HG02623 (cell line): ENCODE results near the gene CA10.

Experiments used
- ATAC-seq: cut with Tn5 transposase; IDR thresholded peaks from one replicate; pipeline ENCODE4 v1.9.1; 2021; ENCODE audit warnings: moderate library complexity; ENCODE audit not compliant: unreplicated experiment

The CA10 gene

GRCh38 chr17:52158450-52159042 lies at the start of gene CA10:
TSS of gene CA10 (minus strand) at chr17:52158714.
- ATAC-seq: no peak

GRCh38 chr17:52207796-52208195 lies 49.3 kb upstream of the CA10 start:
- ATAC-seq: no peak

GRCh38 chr17:52202520-52203080 lies 44.1 kb upstream of the CA10 start:
- no peak for ATAC-seq

- no peak for ATAC-seq
Measured at GRCh38 chr17:52201767-52202519, 43.4 kb upstream of the CA10 start.

GRCh38 chr17:52191491-52191890 lies 33.0 kb upstream of the CA10 start:
- no peak for ATAC-seq

- ATAC-seq: no peak
Measured at GRCh38 chr17:52181782-52182181, 23.3 kb upstream of the CA10 start.

- ATAC-seq: no peak
Measured at GRCh38 chr17:52178012-52178411, 19.5 kb upstream of the CA10 start.

GRCh38 chr17:52170963-52171572 lies 12.6 kb upstream of the CA10 start:
- no peak for ATAC-seq

GRCh38 chr17:52160136-52160567 lies 1.6 kb upstream of the CA10 start:
- no peak for ATAC-seq

GRCh38 chr17:52159246-52160135 lies 977 bp upstream of the CA10 start:
- ATAC-seq: no peak

- ATAC-seq: no peak
Measured at GRCh38 chr17:52157603-52158449, 688 bp downstream of the CA10 start.

- no peak for ATAC-seq
Measured at GRCh38 chr17:52156576-52157570, 1.6 kb downstream of the CA10 start.

- no peak for ATAC-seq
Measured at GRCh38 chr17:52155301-52155700, 3.2 kb downstream of the CA10 start.

GRCh38 chr17:52154466-52154865 lies 4.0 kb downstream of the CA10 start:
- no peak for ATAC-seq

GRCh38 chr17:52150935-52151334 lies 7.6 kb downstream of the CA10 start:
- no peak for ATAC-seq

- no peak for ATAC-seq
Measured at GRCh38 chr17:52149626-52150025, 8.9 kb downstream of the CA10 start.

GRCh38 chr17:52148969-52149351 lies 9.6 kb downstream of the CA10 start:
- no peak for ATAC-seq

- no peak for ATAC-seq
Measured at GRCh38 chr17:52148288-52148968, 10.1 kb downstream of the CA10 start.
